ENCODE measurements around the gene SH3RF3.

Gene SH3RF3

DNA sequence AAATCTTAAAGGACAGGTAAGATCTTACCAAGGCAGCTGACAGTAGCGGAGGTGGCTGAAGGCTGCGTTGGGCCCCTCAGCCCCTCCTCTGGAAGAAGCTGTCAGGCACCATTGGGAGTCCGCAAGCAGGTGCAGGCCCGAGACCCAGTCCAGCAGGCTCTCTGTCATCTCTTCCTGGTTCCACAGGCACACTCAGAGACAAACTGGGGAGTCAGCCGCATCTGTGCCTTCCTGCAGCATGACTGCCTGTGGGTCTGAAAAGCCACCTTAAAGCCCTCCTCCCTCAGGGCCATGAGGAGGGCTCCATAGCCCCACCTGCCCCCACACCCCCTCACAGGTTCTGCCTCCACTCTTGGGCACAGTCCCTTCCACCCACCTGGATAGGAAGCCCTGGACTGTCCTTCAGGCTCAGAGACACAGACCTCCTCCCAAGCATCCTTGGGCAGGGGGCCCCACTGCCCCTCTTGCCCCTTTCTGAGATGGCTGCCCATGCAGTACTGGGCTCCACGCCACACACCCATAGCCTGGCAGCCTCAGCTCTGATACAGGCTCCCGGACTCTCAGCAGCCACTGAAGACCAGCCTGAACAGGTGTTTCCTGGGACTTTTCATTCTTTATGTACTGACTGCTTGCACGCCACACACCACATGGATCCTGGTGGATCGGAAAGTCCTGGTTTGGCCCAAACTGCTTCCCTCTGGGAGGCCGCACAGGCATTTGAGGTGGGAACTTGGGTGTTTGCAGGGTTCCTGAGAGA, 245.0 kb downstream of the SH3RF3 start:
- no peak for DNase-seq (ENCODE audit: low read depth)

DNA sequence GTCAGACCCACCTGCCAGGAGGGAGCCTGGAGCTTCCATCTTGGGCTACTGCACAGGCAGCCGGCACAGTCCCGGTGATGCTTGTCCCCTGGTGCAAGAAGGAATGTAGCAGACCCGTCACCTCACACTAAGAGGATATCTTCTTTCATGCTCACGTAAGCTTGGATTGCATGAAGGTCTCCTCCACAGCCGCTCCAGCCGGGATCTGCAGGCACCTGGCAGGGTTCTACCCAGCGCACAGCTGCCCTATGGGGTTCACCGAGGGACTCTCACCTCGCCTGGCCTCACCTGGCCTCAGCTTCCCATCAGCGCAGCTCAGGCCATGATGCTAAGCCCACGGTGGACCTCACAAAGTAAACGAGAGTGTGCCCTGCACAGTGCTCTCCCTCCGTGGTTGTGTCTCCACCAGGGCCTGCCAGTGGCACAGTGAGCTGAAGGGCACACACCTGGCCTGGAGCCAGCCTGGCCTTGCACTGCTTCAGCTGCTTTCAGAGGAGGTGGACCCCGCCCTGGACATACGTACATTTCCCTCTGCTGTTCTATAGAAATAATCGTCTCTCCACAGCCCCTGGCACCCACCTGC, 245.6 kb downstream of the SH3RF3 start:
- no peak for DNase-seq (ENCODE audit: low read depth)

DNA sequence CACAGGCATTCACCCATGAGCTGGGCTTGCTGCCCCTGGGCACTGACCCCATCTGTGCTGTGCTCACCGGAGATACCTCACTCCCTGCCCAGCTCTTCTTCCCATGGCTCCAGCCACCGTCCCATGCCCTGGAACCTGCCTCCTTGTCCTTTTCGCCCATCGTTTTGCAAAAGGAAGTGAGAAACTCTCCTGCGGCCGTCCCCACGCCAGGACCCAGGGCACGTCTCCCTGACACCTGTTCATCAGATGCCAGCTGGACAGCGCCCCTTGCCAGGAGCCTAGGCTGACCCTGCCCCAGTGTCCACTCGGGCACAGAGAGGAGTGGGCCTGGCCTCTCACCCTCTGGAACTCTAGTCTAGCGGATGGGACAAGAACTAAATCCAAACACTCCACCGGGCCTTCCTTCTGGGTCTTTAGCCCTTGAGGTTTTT, 246.1 kb downstream of the SH3RF3 start:
- DNase-seq (ENCODE audit: low read depth): no peak

DNA sequence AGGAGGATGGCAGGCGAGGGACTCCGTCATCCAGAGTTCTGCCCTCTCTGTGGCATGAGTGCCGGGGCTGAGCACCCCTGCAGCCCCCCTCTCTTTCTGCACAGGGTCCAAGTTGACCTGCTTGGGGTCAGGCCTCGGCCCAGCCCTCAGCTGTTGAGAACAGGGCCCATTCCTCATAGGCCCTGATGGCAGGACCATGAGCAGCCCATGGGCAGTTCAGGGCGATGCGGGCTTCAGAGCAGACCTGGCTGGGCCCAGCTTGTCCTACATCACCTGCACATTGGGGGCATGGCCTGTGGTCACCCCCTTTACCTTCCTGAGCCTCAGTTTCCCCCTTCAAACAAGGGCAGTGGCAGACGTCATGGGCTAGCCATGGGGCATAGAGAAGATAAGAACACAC, 246.7 kb downstream of the SH3RF3 start:
- DNase-seq (ENCODE audit: low read depth): no peak

DNA sequence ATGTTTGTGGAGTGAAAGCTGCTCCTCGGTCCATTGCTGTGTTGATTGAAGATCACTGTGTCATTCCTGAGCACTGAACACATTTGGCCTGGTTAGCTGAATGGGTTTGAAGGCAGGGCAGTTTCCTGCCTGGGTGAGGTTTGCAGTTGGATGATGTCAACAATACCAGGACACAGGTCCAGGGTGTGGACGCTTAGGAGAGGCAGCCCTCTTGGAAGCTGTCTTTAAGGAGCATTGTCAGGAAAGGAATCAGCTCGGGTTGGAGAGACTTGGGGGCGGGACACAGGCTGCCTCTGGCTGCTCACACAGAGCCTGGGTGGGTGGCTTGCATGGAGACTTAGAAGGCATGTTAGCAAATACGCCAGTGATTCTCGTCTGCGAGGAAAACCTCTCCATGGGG, 247.1 kb downstream of the SH3RF3 start:
- DNase-seq (ENCODE audit: low read depth): no peak

DNA sequence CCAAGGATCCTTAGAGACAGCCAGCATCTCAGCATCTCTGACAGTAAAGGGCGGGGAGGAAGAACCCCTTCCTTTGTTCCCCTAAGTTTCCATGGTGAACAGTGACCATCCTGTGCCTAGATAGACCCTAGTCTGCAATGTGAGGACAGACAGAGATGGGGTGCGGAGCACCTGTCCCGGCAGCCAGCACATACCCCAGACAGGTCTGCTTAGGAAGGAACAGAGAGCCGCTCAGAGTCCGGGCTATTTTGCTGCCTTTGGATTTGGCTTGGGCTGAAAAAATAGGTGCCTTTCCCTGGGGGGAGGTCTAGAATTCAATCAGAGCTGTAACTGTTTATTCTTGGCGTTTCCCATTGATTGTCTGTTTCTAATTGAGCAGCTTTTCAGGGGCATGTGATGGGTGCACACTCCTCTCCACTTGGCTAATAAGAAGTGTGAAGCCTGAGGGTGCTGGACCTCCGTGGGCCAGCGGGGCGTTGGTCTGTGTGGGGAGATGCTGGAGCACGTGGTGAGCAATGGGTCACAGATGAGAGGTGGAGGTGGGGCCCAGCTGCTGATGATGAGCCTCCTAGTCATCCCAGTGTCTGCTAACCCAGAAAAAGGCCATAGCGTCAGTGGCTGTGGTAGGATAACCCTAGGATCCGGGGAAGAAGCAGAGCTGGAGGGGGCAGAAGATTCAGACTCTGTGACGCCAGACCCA, 247.9 kb downstream of the SH3RF3 start:
- DNase-seq (ENCODE audit: low read depth): no peak

DNA sequence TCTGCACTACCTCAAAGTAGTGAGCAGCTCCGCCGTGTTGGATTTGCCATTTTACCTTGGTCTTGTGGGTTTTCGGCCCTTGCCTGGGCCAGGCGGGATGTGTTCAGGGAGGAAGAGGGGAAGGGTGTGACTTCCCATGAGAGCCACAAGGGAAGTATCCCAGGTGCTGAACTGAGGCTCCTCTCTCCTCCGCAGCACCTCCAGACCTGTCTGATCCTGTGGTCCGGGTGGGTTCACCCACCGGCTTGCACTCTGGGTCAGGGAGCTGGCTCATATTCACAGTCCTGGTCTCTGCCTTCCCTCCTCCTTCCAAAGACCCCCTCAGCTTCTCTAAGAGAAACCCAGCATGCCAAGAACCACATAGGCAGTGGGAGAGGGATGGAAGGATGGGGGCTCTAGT, 249.0 kb downstream of the SH3RF3 start:
- no peak for DNase-seq (ENCODE audit: low read depth)

DNA sequence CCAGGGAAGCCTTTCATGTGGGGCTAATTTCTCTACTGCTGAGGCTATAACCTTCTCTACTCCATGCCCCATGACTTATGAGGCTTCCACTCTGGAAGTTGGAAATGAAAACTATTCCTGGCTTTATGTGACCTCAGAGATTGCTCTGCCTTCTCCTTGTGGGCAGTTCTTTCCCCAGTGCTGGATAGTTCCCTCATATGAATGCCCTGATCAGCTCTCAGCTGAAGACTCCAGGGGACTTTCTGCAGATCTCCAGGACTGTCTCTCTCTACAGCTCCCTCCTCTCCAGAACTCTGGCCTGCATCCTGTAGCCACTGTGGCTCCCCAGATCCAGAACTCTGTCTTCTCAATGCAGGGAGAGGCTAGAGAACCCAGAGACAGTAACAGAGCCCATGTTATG, 249.7 kb downstream of the SH3RF3 start:
- DNase-seq (ENCODE audit: low read depth): no peak

DNA sequence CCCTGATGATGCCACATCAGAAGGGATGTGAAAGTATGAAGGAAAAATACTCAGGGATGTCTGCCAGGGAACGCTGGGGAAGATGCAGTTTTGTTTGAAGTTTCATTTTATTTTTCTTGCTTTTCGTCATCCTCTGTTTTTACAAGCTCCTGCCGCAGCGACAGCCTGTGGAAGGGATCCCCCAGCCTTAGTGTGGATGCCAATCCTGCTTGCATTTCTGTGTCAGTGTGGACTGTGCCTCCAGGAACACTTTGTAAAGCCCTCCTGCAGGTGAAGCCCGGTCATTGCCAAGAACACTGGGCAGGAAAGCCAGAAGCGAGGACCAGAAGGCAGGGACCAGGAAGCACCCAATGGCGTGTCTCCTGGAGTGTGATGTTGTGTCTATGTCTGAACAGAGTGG, 250.5 kb downstream of the SH3RF3 start:
- no peak for DNase-seq (ENCODE audit: low read depth)

DNA sequence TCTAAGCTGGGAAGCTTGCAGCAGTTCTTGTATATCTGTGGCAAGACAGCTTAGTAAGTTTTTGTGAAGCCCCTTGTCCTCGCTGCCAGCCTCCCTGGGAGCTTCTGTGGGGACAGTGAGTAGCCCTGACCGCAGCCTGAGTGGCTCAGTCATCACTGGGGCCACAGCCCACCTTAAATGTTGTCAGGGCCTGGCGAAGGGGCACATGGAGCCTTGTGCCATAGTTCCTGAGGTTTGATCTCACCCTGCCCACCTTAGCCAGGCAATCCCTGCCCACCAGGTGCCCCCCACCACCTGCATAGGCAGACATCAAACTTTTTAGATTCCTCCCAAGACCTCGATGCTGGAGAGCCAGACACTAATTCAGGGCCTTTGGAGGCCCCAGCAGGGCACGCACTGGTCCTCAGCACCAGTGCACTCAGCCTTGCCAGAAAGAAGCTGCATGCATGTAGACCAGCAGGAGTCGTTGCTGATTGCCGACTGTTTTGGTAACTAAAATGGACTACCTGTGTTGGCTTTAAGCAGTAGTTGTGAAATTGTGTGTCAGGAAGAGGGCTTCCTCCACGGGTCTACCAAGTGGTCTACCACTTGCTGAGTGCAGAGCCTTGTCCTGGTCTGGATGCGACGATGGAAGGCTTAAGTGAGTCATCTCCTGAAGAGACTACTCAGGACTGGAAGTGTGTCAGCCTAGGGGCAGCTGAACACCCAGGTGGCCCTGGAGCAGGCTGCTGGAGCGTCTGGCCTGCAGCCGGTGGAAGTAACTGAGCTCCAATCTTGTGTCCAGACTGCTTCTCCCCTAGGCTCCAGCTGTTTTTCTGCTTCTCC, 251.7 kb downstream of the SH3RF3 start:
- DNase-seq (ENCODE audit: low read depth): no peak

DNA sequence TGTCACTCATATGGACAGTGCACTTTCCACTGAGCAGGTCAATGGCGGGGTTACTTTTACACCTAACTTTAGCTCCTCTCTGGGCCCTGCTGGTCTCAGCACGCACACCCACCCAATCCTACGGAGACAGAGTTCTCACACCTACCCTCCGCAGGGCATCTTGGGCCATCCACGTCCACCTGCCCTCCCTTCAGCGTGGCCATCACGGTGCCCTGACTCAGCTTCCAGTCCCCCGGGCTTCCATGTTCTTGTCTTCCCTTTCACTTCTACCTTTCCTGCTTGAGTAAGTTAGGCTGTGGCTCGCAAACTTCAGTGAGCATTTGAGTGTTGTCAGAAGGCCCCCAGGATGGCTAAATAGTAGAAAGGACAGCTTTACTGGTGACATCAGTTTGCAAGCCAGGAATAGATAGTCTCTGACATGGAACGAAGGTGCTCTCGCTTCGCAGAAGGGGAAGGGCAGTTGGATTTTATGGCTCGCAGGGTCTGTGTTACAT, 252.4 kb downstream of the SH3RF3 start:
- no peak for DNase-seq (ENCODE audit: low read depth)

DNA sequence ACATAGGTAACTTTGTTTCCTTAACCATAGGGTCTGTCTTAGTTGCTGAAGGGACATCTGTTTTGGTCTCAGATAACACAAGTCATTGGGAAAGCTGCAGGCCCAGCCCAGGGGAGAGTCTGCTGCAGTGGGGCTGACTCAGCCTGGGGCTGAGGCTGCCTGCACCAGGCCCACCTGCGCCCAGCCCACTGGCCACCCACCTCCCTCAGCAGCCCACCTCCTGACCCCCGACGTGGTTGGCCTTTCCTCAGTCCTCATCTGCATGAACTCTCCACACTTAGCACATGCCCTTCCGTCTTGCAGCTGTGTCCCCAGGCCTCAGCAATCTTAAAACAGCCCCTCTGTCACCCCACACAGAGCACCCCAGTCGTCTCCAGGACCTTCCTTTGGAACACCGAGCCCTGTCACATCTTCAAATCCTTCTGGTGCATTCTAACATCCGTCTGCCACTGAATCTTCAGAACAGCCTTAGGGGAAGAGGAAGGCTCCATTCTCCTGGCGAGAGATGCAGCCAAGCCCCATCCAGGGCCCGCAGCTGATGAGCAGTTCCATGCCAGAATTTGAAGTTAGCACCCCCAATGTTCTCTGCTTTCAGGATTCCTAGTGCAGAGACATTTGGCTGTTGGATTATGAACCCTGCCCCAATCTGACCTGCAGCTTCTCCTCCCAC, 253.4 kb downstream of the SH3RF3 start:
- DNase-seq (ENCODE audit: low read depth): no peak

DNA sequence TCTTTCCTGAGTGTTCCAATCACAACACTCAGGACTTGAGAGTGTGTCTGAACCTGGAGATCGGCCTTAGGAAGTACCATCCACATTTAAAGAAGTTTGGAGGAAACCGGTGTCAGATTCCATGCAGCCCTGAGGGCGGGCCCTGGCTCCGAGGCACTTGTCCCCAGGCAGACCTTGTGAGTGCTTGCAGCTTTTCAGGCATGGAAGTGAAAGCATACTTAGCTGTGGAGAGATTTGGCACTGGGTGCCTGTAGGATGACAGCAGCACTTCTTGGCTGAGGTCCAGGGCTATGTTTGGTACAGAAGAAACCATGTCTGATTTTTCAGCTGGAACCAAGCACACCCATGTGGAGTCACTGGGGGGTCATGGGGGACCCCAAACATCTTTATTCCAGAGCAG, 253.9 kb downstream of the SH3RF3 start:
- no peak for DNase-seq (ENCODE audit: low read depth)

DNA sequence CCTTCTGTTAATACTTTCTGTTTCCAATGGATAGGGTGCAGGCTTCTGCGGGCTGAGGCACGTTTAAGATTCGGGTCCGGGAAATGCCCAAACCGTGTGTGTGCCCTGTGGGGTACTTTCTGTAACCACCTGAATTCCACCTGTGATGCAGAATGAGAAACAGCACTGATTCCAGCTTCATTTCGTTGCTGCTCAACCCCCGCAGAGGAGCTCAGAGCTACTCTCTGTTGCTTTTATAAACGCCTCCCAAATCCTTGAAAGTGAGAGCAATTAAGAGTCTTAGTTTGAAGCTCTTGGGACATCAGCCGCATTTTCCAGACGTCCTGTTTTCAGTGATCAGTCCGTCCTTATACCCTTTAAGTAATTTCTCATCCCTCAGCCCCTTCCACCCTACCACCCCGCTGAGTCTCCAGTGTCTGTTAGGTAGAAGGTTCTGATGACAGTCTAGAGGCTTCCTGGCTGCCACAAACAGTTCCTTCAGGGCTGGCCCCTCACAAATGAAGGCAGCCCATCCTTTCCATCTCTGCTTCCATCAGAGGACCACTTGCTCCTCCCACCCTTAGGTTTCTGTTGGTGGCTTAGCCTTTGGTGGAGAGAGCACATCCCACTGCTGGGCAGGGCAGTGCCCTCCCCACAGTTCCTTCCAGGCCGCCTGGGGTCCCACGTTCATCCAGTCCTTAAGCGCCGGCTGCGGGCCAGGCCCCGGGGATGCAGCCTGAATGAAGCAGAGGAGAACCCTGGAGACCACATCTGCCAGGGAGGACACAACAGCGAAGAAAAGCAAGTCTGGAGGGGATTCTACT, 254.7 kb downstream of the SH3RF3 start:
- DNase-seq (ENCODE audit: low read depth): no peak

DNA sequence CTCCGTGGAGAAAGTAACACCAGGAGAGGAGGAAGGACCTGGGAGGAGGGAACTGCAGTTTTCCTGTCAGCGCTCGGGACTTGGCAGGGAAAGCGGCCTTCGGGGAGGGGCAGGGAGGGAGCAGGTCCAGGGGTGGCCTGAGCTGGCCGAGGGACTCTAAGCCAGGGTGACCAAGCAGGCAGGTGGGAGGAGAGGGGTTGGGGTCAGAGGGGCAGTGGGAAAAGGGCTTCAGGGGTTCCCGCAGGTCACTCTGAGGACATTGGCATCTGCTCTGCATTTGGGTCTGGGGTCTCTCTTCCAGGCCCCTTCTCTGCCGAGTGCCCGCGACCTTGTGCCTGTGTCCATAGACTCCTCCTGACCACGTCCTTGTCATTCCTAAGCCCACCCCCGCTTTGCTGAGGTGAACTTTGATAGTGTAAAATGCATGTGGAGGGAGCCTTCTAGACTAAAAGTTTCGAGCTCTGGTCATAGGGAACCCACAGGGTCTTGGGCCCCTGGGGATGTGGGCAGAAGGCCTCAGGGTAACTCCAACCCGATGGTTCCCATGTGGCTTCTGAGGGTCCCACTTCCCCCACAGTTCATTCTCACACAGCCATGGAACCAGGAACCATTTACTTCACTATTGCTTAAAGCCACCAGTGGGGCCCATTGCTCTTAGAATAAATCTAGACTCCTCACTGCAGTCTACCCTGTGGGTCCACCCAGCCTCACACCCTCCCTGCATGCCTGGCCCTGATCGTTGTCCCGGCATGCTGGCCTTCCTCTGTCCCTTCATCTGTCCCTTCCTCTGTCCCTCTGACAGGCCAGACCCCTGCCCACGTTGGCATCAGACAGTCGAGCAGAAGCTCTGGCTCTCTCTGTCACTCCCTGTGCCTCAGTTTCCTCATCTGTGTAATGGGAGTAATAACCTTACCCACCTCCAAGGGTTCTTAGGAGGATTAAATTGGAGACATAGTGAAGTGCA, 255.6 kb downstream of the SH3RF3 start:
- DNase-seq (ENCODE audit: low read depth): no peak

DNA sequence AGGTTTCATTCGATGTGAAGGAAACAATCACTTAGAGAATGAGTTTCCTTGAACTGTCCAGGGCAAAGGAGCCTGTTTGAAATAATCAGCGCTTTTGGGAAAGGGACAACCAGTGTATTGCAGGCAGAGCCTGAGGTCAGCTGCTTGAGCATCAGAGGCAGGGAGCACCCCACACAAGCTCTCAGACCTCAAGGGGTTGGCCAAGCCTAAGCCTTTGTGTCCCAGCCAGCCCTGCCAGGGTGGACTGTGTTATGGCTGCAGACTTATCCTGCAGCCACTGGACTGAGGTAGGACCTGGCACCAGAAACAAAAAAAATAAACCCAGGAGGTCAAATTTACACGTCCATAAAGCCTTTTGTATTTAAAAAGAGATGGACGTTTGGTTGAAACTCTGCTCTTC, 256.5 kb downstream of the SH3RF3 start:
- no peak for DNase-seq (ENCODE audit: low read depth)

DNA sequence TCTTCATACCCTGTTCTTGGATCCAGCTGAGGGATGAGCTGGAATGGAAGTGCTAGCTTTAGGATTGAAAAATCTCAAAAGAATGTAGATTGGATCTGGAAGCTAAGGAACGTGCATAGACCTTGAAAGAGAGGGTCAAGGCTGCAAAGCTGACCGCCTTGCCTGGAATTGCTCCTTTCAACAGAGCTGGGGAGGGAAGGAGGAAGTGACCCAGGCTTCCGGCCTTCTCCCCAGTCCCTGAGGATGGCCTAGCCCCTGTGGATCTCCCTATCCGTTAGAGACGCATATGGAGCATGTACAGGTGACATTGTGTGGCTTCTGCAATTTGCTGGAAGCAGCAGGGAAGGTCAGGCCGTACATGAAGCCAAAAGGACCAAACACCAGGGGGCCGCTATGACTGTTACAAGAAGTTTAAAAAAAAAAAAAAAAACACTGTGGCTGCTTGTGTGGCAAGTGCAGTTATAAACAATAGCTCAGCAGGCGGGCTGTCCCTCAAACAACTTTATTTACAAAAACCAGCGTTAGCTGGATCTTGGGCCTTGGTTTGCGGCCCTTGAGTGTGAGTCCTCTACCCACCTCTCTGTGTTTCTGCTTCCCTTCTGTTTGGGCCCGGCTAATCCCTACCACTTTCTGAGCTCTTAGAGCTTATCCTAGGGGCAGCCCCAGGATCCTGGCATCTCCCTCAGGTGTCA, 257.1 kb downstream of the SH3RF3 start:
- no peak for DNase-seq (ENCODE audit: low read depth)

DNA sequence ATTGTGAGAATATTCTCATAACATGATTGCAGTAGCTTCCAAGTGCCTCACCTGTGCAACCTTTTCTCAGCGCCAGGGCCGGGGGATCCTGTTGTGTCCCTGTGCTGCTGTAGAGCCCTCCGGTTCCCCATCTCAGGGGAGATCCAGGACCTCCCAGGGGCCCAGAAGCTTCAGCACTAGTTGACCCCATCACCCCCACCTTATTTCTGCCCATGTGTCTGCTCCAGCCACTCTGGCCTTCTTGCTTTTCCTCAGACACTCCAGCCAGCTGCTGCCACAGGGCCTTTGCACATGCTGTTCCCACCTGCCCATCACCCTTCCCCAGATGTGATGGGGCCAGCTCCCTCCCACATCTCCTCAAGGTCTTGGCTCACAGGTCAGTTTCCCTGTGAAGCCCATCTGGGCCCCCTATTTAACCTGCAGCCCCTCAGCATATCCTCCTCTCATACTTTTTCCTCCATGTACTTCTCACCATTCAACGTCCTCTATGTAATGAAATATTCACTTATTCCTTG, 258.3 kb downstream of the SH3RF3 start:
- no peak for DNase-seq (ENCODE audit: low read depth)
